B cell (primary cell): ENCODE data around the gene ENDOU.

Experiments
- EZH2 ChIP-seq: IDR thresholded peaks from 2 replicates; pipeline ENCODE4 v1.6.1; 2012; ENCODE audit warnings: borderline replicate concordance, low read depth, mild to moderate bottlenecking, moderate library complexity, low read length; ENCODE audit not compliant: insufficient read depth, poor library complexity, severe bottlenecking
- TF ChIP-seq, protein P1 (sequence below): fragments of 200-600 bp; IDR thresholded peaks from one replicate; pipeline ENCODE4 v1.8.0; 2022; ENCODE audit warnings: antibody characterized with exemption, mild to moderate bottlenecking

DNA sequence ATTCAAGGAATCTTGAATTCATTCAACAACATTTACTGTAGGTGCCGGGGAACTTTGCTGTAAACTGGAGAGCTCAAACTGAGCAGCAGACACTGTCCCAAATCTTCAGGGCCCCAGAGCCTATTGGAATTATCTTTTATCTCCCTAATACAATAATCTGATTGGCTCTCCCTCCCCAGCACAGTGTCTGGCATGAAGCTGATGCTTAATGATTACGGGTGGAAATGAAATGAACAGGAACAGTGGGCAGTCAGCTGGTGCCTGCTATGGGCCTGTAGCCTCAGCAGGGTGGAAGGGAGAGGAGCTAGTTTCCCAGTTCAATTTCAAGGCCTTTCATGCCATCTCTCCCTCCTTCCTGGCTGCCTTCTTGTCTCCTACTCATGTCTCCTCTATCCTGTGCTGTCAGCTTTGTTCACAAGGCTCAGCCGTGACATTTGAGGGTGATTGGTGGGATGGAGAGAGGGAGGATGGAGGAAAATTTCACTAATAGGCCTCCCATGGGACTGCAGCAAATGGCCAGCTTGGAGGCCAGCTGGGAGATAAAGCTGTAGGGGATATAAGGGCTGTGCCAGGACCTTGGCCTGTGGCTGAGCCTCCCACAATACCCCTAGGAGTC is 37.7 kb upstream of the ENDOU start:
- TF ChIP-seq, protein P1, sequence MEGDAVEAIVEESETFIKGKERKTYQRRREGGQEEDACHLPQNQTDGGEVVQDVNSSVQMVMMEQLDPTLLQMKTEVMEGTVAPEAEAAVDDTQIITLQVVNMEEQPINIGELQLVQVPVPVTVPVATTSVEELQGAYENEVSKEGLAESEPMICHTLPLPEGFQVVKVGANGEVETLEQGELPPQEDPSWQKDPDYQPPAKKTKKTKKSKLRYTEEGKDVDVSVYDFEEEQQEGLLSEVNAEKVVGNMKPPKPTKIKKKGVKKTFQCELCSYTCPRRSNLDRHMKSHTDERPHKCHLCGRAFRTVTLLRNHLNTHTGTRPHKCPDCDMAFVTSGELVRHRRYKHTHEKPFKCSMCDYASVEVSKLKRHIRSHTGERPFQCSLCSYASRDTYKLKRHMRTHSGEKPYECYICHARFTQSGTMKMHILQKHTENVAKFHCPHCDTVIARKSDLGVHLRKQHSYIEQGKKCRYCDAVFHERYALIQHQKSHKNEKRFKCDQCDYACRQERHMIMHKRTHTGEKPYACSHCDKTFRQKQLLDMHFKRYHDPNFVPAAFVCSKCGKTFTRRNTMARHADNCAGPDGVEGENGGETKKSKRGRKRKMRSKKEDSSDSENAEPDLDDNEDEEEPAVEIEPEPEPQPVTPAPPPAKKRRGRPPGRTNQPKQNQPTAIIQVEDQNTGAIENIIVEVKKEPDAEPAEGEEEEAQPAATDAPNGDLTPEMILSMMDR = no peak
- TF ChIP-seq EZH2 = no peak
